BJ (cell line): ENCODE data around the gene KRT9. TPM values are rescaled to one million over a fixed set of nuclear protein-coding genes. Genes with fewer than 3 reads are reported as not detected.

Experiments
- CTCF ChIA-PET: fragments of 350-600 bp; formaldehyde crosslinking; extraction: SDS; loops from one replicate; lab custom pipeline; 2021; ENCODE audit warnings: antibody characterized with exemption, inconsistent platforms; lab: Yijun Ruan, JAX
- POLR2A ChIA-PET: fragments of 300-600 bp; sonication (Branson Sonifier 250); formaldehyde crosslinking; extraction: SDS; loops from one replicate; lab custom pipeline; 2021; ENCODE audit warnings: antibody characterized with exemption; lab: Charles Lee
- DNase-seq: peaks from one replicate; pipeline ENCODE4 v3.0.0-alpha.2; 2011; ENCODE audit warnings: low read depth
- H3K27me3 ChIP-seq: 2 replicates; pipeline ENCODE4 v1.6.0; 2011; ENCODE audit warnings: low read length; ENCODE audit not compliant: control insufficient read depth, insufficient read depth
- H3K36me3 ChIP-seq: 2 replicates; pipeline ENCODE4 v1.5.1; 2011; ENCODE audit warnings: low read length; ENCODE audit not compliant: control insufficient read depth, insufficient read depth
- H3K4me3 ChIP-seq: 2 replicates; pipeline ENCODE4 v1.5.1; 2011; ENCODE audit warnings: low read depth, mild to moderate bottlenecking, control low read depth, low read length
- CTCF ChIP-seq: IDR thresholded peaks from 2 replicates; pipeline ENCODE4 v1.5.1; 2011; ENCODE audit warnings: low read depth, mild to moderate bottlenecking, control low read depth, inconsistent platforms, low read length, moderate library complexity; ENCODE audit not compliant: insufficient read depth
- polyA plus RNA-seq: library from polyadenylated mRNA; depleted of rRNA; stranded (reverse); fragments of >200 nt; gene quantifications from 2 replicates; pipeline ENCODE4 v1.2.3, GENCODE V29; 2011

Gene KRT9
- polyA plus RNA-seq, 1 experiment = not detected

- Histone ChIP-seq H3K27me3 (no peaks in the 10 kb centered on the region), H3K36me3 (no peaks in the 10 kb centered on the region), H3K4me3 (no peak overlapping the region)
- no peak for TF ChIP-seq CTCF
- ChIA-PET CTCF (interaction anchor here (1.7 to 2.6 kb wide), 2 partner anchors 10 to 109 kb away, joined by 8 to 9 read pairs; no protein-coding TSS in a partner anchor), POLR2A (interaction anchor here (0.6 kb wide), 1 partner anchor 9 kb away, joined by 3 read pairs; no protein-coding TSS in a partner anchor)
- DNase-seq = no peak
Observed at GRCh38 chr17:41539071-41539492, 32.8 kb downstream of the KRT9 start.

GRCh38 chr17:41538565-41538991, 33.3 kb downstream of the KRT9 start:
- no peak for TF ChIP-seq CTCF
- POLR2A ChIA-PET = interaction anchor here (0.6 kb wide), 1 partner anchor 9 kb away, joined by 3 read pairs; no protein-coding TSS in a partner anchor
- CTCF ChIA-PET = interaction anchor here (1.7 to 2.6 kb wide), 2 partner anchors 11 to 110 kb away, joined by 8 to 9 read pairs; no protein-coding TSS in a partner anchor
- Histone ChIP-seq H3K4me3 (no peak overlapping the region), H3K36me3 (no peaks in the 10 kb centered on the region), H3K27me3 (no peaks in the 10 kb centered on the region)
- no peak for DNase-seq

GRCh38 chr17:41537990-41538389, 33.9 kb downstream of the KRT9 start:
- no peak for DNase-seq

GRCh38 chr17:41537614-41537954, 34.3 kb downstream of the KRT9 start:
- no peaks in the 10 kb centered on the region for H3K27me3 ChIP-seq
- ChIA-PET POLR2A (no interaction called here), CTCF (interaction anchor here (1.0 to 1.7 kb wide), 4 partner anchors 12 to 125 kb away, joined by 3 to 9 read pairs (median 4); no protein-coding TSS in a partner anchor)
- no peak overlapping the region for H3K4me3 ChIP-seq
- H3K36me3 ChIP-seq = no peaks in the 10 kb centered on the region
- no peak for DNase-seq
- TF ChIP-seq CTCF = no peak

More at GRCh38 chr17:41537990-41538389, 33.9 kb downstream of the KRT9 start:
- ChIA-PET CTCF (interaction anchor here (1.2 to 1.7 kb wide), 3 partner anchors 11 to 111 kb away, joined by 3 to 9 read pairs (median 6); no protein-coding TSS in a partner anchor), POLR2A (no interaction called here)
- TF ChIP-seq CTCF = no peak
- no peaks in the 10 kb centered on the region for H3K27me3 ChIP-seq
- H3K4me3 ChIP-seq = no peak overlapping the region
- H3K36me3 ChIP-seq = no peaks in the 10 kb centered on the region

- ChIA-PET CTCF (interaction anchor here (1.0 to 1.4 kb wide), 4 partner anchors 12 to 126 kb away, joined by 3 to 9 read pairs (median 4); no protein-coding TSS in a partner anchor), POLR2A (interaction anchor here (0.7 kb wide), 1 partner anchor 74 kb away, joined by 5 read pairs; no protein-coding TSS in a partner anchor)
- no peaks in the 10 kb centered on the region for H3K27me3 ChIP-seq
- H3K36me3 ChIP-seq = no peaks in the 10 kb centered on the region
- no peak for TF ChIP-seq CTCF
- DNase-seq = no peak
- no peak overlapping the region for H3K4me3 ChIP-seq
Observed at GRCh38 chr17:41536741-41537613, 34.9 kb downstream of the KRT9 start.
